H9 (cell line): Measurements from ENCODE around the gene ANKRD44. TPM values are rescaled to one million over a fixed set of nuclear protein-coding genes. Genes with fewer than 3 reads are reported as not detected.

Experiments
- DNase-seq: peaks from one replicate; pipeline ENCODE4 v3.0.0-alpha.2; 2017
- H2AFZ ChIP-seq: one replicate; pipeline ENCODE4 v1.6.1; 2013; ENCODE audit warnings: mild to moderate bottlenecking, low read length, control low read depth, moderate library complexity
- H2AK5ac ChIP-seq: 2 replicates; pipeline ENCODE4 v1.6.1; 2013; ENCODE audit warnings: low read length, control low read depth, mixed read lengths; ENCODE audit not compliant: insufficient read length
- H2BK120ac ChIP-seq: one replicate; pipeline ENCODE4 v1.6.1; 2013; ENCODE audit warnings: low read depth, mild to moderate bottlenecking, low read length, control low read depth, inconsistent platforms; ENCODE audit not compliant: poor library complexity, severe bottlenecking
- H2BK12ac ChIP-seq: 2 replicates; pipeline ENCODE4 v1.6.1; 2013; ENCODE audit warnings: low read length, control low read depth, mixed read lengths, low read depth; ENCODE audit not compliant: insufficient read length
- H2BK15ac ChIP-seq: 2 replicates; pipeline ENCODE4 v1.6.1; 2013; ENCODE audit warnings: low read depth, low read length, control low read depth
- H2BK20ac ChIP-seq: one replicate; pipeline ENCODE4 v1.6.1; 2013; ENCODE audit warnings: low read depth, mild to moderate bottlenecking, low read length, control low read depth, inconsistent platforms; ENCODE audit not compliant: poor library complexity, severe bottlenecking
- H2BK5ac ChIP-seq: 2 replicates; pipeline ENCODE4 v1.6.1; 2013; ENCODE audit warnings: low read length, control low read depth, mixed read lengths; ENCODE audit not compliant: insufficient read length
- H3K14ac ChIP-seq: 2 replicates; pipeline ENCODE4 v1.6.1; 2013; ENCODE audit warnings: low read length, control low read depth; ENCODE audit not compliant: insufficient read depth
- H3K18ac ChIP-seq: 2 replicates; pipeline ENCODE4 v1.6.1; 2013; ENCODE audit warnings: low read depth, mild to moderate bottlenecking, mixed read lengths, low read length, control low read depth; ENCODE audit not compliant: insufficient read length
- H3K23ac ChIP-seq: 2 replicates; pipeline ENCODE4 v1.6.1; 2013; ENCODE audit warnings: low read length, control low read depth, mixed read lengths, low read depth; ENCODE audit not compliant: insufficient read length
- H3K23me2 ChIP-seq: 2 replicates; pipeline ENCODE4 v1.6.1; 2013; ENCODE audit warnings: low read depth, mild to moderate bottlenecking, mixed read lengths, low read length, control low read depth; ENCODE audit not compliant: insufficient read length, poor library complexity, severe bottlenecking
- H3K27ac ChIP-seq: 2 replicates; pipeline ENCODE4 v1.5.1; 2013; ENCODE audit warnings: low read length, control low read depth, mixed read lengths, low read depth; ENCODE audit not compliant: insufficient read length
- H3K27me3 ChIP-seq: 2 replicates; pipeline ENCODE4 v1.6.1; 2013; ENCODE audit warnings: low read length, control low read depth, inconsistent platforms; ENCODE audit not compliant: insufficient read depth
- H3K4ac ChIP-seq: 2 replicates; pipeline ENCODE4 v1.6.1; 2013; ENCODE audit warnings: low read depth, mild to moderate bottlenecking, control low read depth, inconsistent platforms, low read length, moderate library complexity
- H3K4me1 ChIP-seq: 2 replicates; pipeline ENCODE4 v1.6.1; 2013; ENCODE audit warnings: low read length, control low read depth, inconsistent platforms; ENCODE audit not compliant: insufficient read depth
- H3K4me2 ChIP-seq: 2 replicates; pipeline ENCODE4 v1.6.1; 2013; ENCODE audit warnings: low read length, control low read depth, mixed read lengths; ENCODE audit not compliant: insufficient read length, insufficient read depth
- H3K56ac ChIP-seq: 2 replicates; pipeline ENCODE4 v1.6.1; 2013; ENCODE audit warnings: low read depth, mild to moderate bottlenecking, mixed read lengths, low read length, control low read depth; ENCODE audit not compliant: insufficient read length
- H3K79me1 ChIP-seq: 2 replicates; pipeline ENCODE4 v1.6.1; 2013; ENCODE audit warnings: low read depth, mild to moderate bottlenecking, moderate library complexity, low read length, control low read depth, inconsistent platforms; ENCODE audit not compliant: insufficient read depth, poor library complexity, severe bottlenecking
- H3K79me2 ChIP-seq: 2 replicates; pipeline ENCODE4 v1.6.1; 2013; ENCODE audit warnings: low read length, control low read depth, inconsistent platforms; ENCODE audit not compliant: insufficient read depth
- H3K9ac ChIP-seq: 2 replicates; pipeline ENCODE4 v1.6.1; 2013; ENCODE audit warnings: low read length, control low read depth, mixed read lengths; ENCODE audit not compliant: insufficient read length; ENCODE audit errors: extremely low read depth
- H3K9me3 ChIP-seq: one replicate; pipeline ENCODE4 v1.6.1; 2013; ENCODE audit warnings: low read depth, low read length, inconsistent platforms; ENCODE audit not compliant: control insufficient read depth
- H3T11ph ChIP-seq: one replicate; pipeline ENCODE4 v1.6.1; 2013; ENCODE audit warnings: mild to moderate bottlenecking, low read length, control low read depth, inconsistent platforms
- H4K20me1 ChIP-seq: one replicate; pipeline ENCODE4 v1.6.1; 2013; ENCODE audit not compliant: control insufficient read depth, insufficient read length, insufficient read depth
- H4K5ac ChIP-seq: 2 replicates; pipeline ENCODE4 v1.6.1; 2013; ENCODE audit warnings: low read depth, mild to moderate bottlenecking, mixed read lengths, low read length, control low read depth; ENCODE audit not compliant: insufficient read length
- H4K8ac ChIP-seq: replicated peaks from 2 replicates; pipeline ENCODE4 v1.6.1; 2013; ENCODE audit warnings: low read length, control low read depth, mixed read lengths, low read depth; ENCODE audit not compliant: insufficient read length
- H4K91ac ChIP-seq: 2 replicates; pipeline ENCODE4 v1.6.1; 2013; ENCODE audit warnings: low read depth, mild to moderate bottlenecking, moderate library complexity, mixed read lengths, low read length, control low read depth; ENCODE audit not compliant: insufficient read length
- H3K27ac Mint-ChIP-seq, 3 experiments: 2 replicates in 2 of 3; 3 replicates in 1 of 3; pipeline ENCODE4 v1.8.0; 2020 to 2021; ENCODE audit warnings: mixed read lengths in 3 of 3, mild to moderate bottlenecking in 1 of 3, moderate library complexity in 1 of 3
- H3K27me3 Mint-ChIP-seq: 2 replicates; pipeline ENCODE4 v1.8.0; 2021; ENCODE audit warnings: low read depth, mild to moderate bottlenecking, moderate library complexity, mixed read lengths
- H3K36me3 Mint-ChIP-seq, 3 experiments: 2 replicates in 2 of 3; 3 replicates in 1 of 3; pipeline ENCODE4 v1.8.0; 2020 to 2021; ENCODE audit warnings: low read depth in 3 of 3, mixed read lengths in 3 of 3; ENCODE audit not compliant: insufficient read depth in 1 of 3
- H3K4me1 Mint-ChIP-seq, 2 experiments: 2 replicates each; pipeline ENCODE4 v1.8.0; 2020; ENCODE audit warnings: mixed read lengths in 2 of 2
- H3K4me3 Mint-ChIP-seq, 2 experiments: 2 replicates in 1 of 2; 3 replicates in 1 of 2; pipeline ENCODE4 v1.8.0; 2020 to 2021; ENCODE audit warnings: mild to moderate bottlenecking in 2 of 2, mixed read lengths in 2 of 2, moderate library complexity in 1 of 2
- H3K9me3 Mint-ChIP-seq, 2 experiments: 2 replicates in 1 of 2; 3 replicates in 1 of 2; pipeline ENCODE4 v1.8.0; 2020; ENCODE audit warnings: mild to moderate bottlenecking in 2 of 2, mixed read lengths in 2 of 2, moderate library complexity in 1 of 2
- WGBS: extraction: QIAGEN DNeasy Blood & Tissue Kit; methylation state at CpG from one replicate; pipeline ENCODE4 v1.1.7; 2013; ENCODE audit warnings: missing lambda C conversion rate, low lambda C conversion rate, mixed read lengths; ENCODE audit not compliant: insufficient read length; ENCODE audit errors: extremely low coverage; 5-methylcytosine and 5-hydroxymethylcytosine counted together
- total RNA-seq: library from RNA; stranded (reverse); gene quantifications from 2 replicates; pipeline ENCODE4 v1.2.1, GENCODE V29; 2021
- TF ChIP-seq, protein P1 (sequence below): fragments of 200-600 bp; sonication (generic); conservative IDR thresholded peaks from 3 replicates; pipeline ENCODE4 v1.8.0; 2021; ENCODE audit warnings: antibody characterized with exemption, mild to moderate bottlenecking

Gene ANKRD44
- total RNA-seq, 1 experiment from 2014 or later = 1.9 TPM

DNA sequence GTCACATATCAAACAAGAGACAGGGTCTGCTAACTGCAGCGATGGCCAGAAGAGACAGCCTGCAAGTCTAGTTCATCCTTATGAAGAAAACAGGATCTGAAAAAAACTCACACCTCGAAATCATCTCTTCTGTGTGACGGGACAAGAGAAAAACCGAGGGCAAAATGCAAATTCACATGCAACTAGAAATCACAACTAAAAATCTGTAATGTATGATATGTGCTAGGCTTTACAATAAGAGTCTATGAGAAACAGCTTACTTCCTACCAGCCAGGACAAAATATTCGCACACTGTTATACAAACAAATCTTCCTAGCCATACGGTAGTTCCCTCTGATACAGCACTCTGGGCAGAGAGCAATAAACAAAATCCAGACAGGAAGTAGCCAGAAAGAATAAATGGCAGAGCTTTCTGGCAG lies 48.8 kb downstream of the ANKRD44 start:
- H4K5ac ChIP-seq = no peak overlapping the region
- TF ChIP-seq, protein P1, sequence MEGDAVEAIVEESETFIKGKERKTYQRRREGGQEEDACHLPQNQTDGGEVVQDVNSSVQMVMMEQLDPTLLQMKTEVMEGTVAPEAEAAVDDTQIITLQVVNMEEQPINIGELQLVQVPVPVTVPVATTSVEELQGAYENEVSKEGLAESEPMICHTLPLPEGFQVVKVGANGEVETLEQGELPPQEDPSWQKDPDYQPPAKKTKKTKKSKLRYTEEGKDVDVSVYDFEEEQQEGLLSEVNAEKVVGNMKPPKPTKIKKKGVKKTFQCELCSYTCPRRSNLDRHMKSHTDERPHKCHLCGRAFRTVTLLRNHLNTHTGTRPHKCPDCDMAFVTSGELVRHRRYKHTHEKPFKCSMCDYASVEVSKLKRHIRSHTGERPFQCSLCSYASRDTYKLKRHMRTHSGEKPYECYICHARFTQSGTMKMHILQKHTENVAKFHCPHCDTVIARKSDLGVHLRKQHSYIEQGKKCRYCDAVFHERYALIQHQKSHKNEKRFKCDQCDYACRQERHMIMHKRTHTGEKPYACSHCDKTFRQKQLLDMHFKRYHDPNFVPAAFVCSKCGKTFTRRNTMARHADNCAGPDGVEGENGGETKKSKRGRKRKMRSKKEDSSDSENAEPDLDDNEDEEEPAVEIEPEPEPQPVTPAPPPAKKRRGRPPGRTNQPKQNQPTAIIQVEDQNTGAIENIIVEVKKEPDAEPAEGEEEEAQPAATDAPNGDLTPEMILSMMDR = no peak
- H3K56ac ChIP-seq = no peak overlapping the region
- no peak overlapping the region for H3K9ac ChIP-seq
- Mint-ChIP-seq H3K36me3 (no peaks in the 10 kb centered on the region), H3K27me3 (no peaks in the 10 kb centered on the region; the same call in 1 of the 2 replicates), H3K27ac (no peak overlapping the region; a peak in 1 of 7 replicates), H3K4me1 (peaks cover 0 to under 1% of the 10 kb centered on the region in 2 experiments; a peak in 2 of 4 replicates), H3K4me3 (no peak overlapping the region), H3K9me3 (peaks cover 0 to 2% of the 10 kb centered on the region in 2 experiments; a peak in 1 of 5 replicates)
- H4K8ac ChIP-seq = no peak overlapping the region
- H3K4me1 ChIP-seq = no peaks in the 10 kb centered on the region
- H3K27me3 ChIP-seq = no peaks in the 10 kb centered on the region
- no peak overlapping the region for H2BK12ac ChIP-seq
- no CpG with 5 or more reads among the region's 6 CpGs for WGBS
- no peaks in the 10 kb centered on the region for H3K9me3 ChIP-seq
- no peaks in the 10 kb centered on the region for H3K79me1 ChIP-seq
- no peak overlapping the region for H3K27ac ChIP-seq
- no peaks in the 10 kb centered on the region for H4K20me1 ChIP-seq
- no peak overlapping the region for H3K23ac ChIP-seq
- no peak overlapping the region for H3T11ph ChIP-seq
- H3K18ac ChIP-seq = no peak overlapping the region
- H3K4ac ChIP-seq = no peak overlapping the region
- H2BK120ac ChIP-seq = no peak overlapping the region
- H2AFZ ChIP-seq = no peak overlapping the region
- H2BK15ac ChIP-seq = no peak overlapping the region
- no peak overlapping the region for H2BK5ac ChIP-seq
- no peak for DNase-seq
- no peak overlapping the region for H2BK20ac ChIP-seq
- H3K4me2 ChIP-seq = no peak overlapping the region
- no peaks in the 10 kb centered on the region for H3K79me2 ChIP-seq
- no peaks in the 10 kb centered on the region for H3K23me2 ChIP-seq
- H3K14ac ChIP-seq = no peak overlapping the region
- no peak overlapping the region for H4K91ac ChIP-seq
- no peak overlapping the region for H2AK5ac ChIP-seq
